Small intestine (tissue), 7 donors: ENCODE data around the gene NOP53. TPM values are rescaled to one million over a fixed set of nuclear protein-coding genes. Genes with fewer than 3 reads are reported as not detected.
"Not testable (repeated sequence)": the region's sequence is repeated elsewhere in the genome, so short reads cannot be mapped to it uniquely, and the experiment has no call there.

Experiments
- DNase-seq, 2 donors: peaks; one replicate each; pipeline versions ENCODE4 v3.0.0 to v3.0.0-alpha.2; 2013
- FAIRE-seq: peaks from 2 replicates; lab custom pipeline; 2012; peaks lifted over from hg19 to GRCh38; lab: Jason Lieb, UNC
- H3K27ac ChIP-seq, 3 donors: one replicate each; pipeline ENCODE4 v1.5.1; 2013; ENCODE audit warnings: low read length in 2 of 3, mild to moderate bottlenecking in 2 of 3, control low read depth in 1 of 3, inconsistent platforms in 1 of 3, low read depth in 1 of 3, moderate library complexity in 1 of 3
- H3K27me3 ChIP-seq, 3 donors: one replicate each; pipeline ENCODE4 v1.6.1; 2013; ENCODE audit warnings: low read length in 3 of 3, inconsistent platforms in 1 of 3; ENCODE audit not compliant: control insufficient read depth in 3 of 3, insufficient read depth in 3 of 3
- H3K36me3 ChIP-seq, 3 donors: one replicate each; pipeline ENCODE4 v1.6.1; 2013; ENCODE audit warnings: low read length in 3 of 3, inconsistent platforms in 1 of 3, low read depth in 1 of 3, mild to moderate bottlenecking in 1 of 3, moderate library complexity in 1 of 3; ENCODE audit not compliant: control insufficient read depth in 3 of 3, insufficient read depth in 2 of 3
- H3K4me1 ChIP-seq, 3 donors: one replicate each; pipeline ENCODE4 v1.6.1; 2013; ENCODE audit warnings: low read length in 2 of 3, inconsistent platforms in 1 of 3, low read depth in 1 of 3, mild to moderate bottlenecking in 1 of 3, moderate library complexity in 1 of 3; ENCODE audit not compliant: control insufficient read depth in 3 of 3, insufficient read depth in 2 of 3
- H3K4me3 ChIP-seq, 3 donors: one replicate each; pipeline ENCODE4 v1.5.1; 2013; ENCODE audit warnings: low read length in 3 of 3, control low read depth in 1 of 3, inconsistent platforms in 1 of 3, low read depth in 1 of 3, mild to moderate bottlenecking in 1 of 3, moderate library complexity in 1 of 3
- H3K9me3 ChIP-seq, 2 donors: one replicate each; pipeline ENCODE4 v1.6.1; 2013; ENCODE audit warnings: low read depth in 1 of 2, low read length in 1 of 2; ENCODE audit not compliant: control insufficient read depth in 2 of 2, insufficient read depth in 1 of 2
- WGBS, 3 donors: extraction: QIAGEN DNeasy Blood & Tissue Kit; methylation state at CpG; one replicate each; pipeline ENCODE4 v1.1.7; 2013; 5-methylcytosine and 5-hydroxymethylcytosine counted together
- polyA plus RNA-seq, 4 donors: library from polyadenylated mRNA; stranded (reverse) in 3 of 4; unstranded in 1 of 4; fragments of 200-250 nt in 3 of 4; fragments of 120-200 nt in 1 of 4; gene quantifications; one replicate each; pipeline versions ENCODE4 v1.2.1 to v1.2.3, GENCODE V29; 2013
- donor health status: healthy with polysubstance abuse.
- donor health status: control.
- donor health status: control.
- donor health status: Bipolar disorder and iron deficiency.
- donor health status: healthy.

NOP53 gene
- polyA plus RNA-seq, 4 donors = 290 to 621 (median 552) TPM

- H3K27ac ChIP-seq = no peak overlapping the region
- peaks cover 0 to 6% (median 0%) of the 10 kb centered on the region in 3 donors for H3K36me3 ChIP-seq
- DNase-seq (no peak), FAIRE-seq (no peak)
- no peak overlapping the region for H3K4me3 ChIP-seq
- peaks cover 0 to 13% of the 10 kb centered on the region in 2 donors for H3K9me3 ChIP-seq
- 44 to 79% (median 73%) methylated on average over 8 of the region's 8 CpGs for WGBS, 3 donors
- peaks cover 0 to 29% (median 0%) of the 10 kb centered on the region in 3 donors for H3K27me3 ChIP-seq
- H3K4me1 ChIP-seq = no peaks in the 10 kb centered on the region
Observed at GRCh38 chr19:47711652-47712242, 33.6 kb upstream of the NOP53 start.

- no peaks in the 10 kb centered on the region for H3K4me1 ChIP-seq
- no peak for FAIRE-seq
Observed at GRCh38 chr19:47713046-47714021, 32.0 kb upstream of the NOP53 start, which contains the start of gene EHD2. TSS of gene EHD2 (plus strand) at chr19:47713422. CDS start at chr19:47716613, 3,191 bp downstream.

GRCh38 chr19:47714339-47714738 is 31.0 kb upstream of the NOP53 start:
- Histone ChIP-seq H3K9me3 (peaks cover 0 to 13% of the 10 kb centered on the region in 2 donors), H3K4me3 (peak overlapping the region in 1 of 3 donors; percentile 63), H3K4me1 (peaks cover 0 to 6% (median 0%) of the 10 kb centered on the region in 3 donors), H3K27ac (no peak overlapping the region), H3K27me3 (peaks cover 0 to 26% (median 0%) of the 10 kb centered on the region in 3 donors), H3K36me3 (peaks cover 0 to 12% (median 0%) of the 10 kb centered on the region in 3 donors)
- no peak for FAIRE-seq
- WGBS, 3 donors = 79 to 84% (median 83%) methylated on average over 4 of the region's 4 CpGs
- no peak for DNase-seq

More at GRCh38 chr19:47713046-47714021, 32.0 kb upstream of the NOP53 start, which contains the start of gene EHD2:
- peak within 1 kb of the TSS; percentile 14 to 63 (median 32) for H3K4me3 ChIP-seq
- DNase-seq = peak in 1 of 2 donors; percentile 58
- H3K27ac ChIP-seq = peak within 1 kb of the TSS in 2 of 3 donors; percentile 28 to 71
- peaks cover 0 to 26% (median 0%) of the 10 kb centered on the region in 3 donors for H3K27me3 ChIP-seq
- peaks cover 0 to 12% (median 0%) of the 10 kb centered on the region in 3 donors for H3K36me3 ChIP-seq
- WGBS, 3 donors = 7 to 10% (median 10%) methylated on average over 42 to 52 of the region's 52 CpGs
- H3K9me3 ChIP-seq = peaks cover 0 to 13% of the 10 kb centered on the region in 2 donors

- not testable (repeated sequence) for FAIRE-seq
Observed at GRCh38 chr19:47714855-47715254, 30.5 kb upstream of the NOP53 start.

DNA sequence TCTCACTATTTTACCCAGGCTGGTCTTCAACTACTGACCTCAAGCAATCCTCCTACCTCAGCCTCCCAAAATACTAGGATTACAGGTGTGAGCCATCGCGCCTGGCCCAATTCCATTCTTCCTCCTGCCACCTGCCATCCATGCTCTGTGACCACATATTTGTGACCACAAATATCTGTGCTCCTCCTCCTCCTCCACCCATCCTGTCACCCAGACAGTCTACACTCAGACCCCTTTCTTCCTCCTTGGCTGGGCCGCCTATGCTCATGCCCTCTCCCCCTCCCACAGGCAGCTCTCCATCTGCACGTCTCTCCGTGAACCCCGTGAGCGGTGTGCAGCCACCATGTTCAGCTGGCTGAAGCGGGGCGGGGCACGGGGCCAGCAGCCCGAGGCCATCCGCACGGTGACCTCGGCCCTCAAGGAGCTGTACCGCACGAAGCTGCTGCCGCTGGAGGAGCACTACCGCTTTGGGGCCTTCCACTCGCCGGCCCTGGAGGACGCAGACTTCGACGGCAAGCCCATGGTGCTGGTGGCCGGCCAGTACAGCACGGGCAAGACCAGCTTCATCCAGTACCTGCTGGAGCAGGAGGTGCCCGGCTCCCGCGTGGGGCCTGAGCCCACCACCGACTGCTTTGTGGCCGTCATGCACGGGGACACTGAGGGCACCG is 28.9 kb upstream of the NOP53 start:
- WGBS, 3 donors = 66 to 80% (median 79%) methylated on average over 32 of the region's 32 CpGs
- no peak overlapping the region for H3K4me3 ChIP-seq
- no peak overlapping the region for H3K27ac ChIP-seq
- FAIRE-seq (no peak), DNase-seq (no peak)
- peaks cover 0 to 13% of the 10 kb centered on the region in 2 donors for H3K9me3 ChIP-seq
- H3K36me3 ChIP-seq = peaks cover 0 to 12% (median 0%) of the 10 kb centered on the region in 3 donors
- peaks cover 0 to 26% (median 0%) of the 10 kb centered on the region in 3 donors for H3K27me3 ChIP-seq
- H3K4me1 ChIP-seq = peaks cover 0 to 7% (median 0%) of the 10 kb centered on the region in 3 donors

More at GRCh38 chr19:47714855-47715254, 30.5 kb upstream of the NOP53 start:
- peaks cover 0 to 12% (median 0%) of the 10 kb centered on the region in 3 donors for H3K36me3 ChIP-seq
- not testable (repeated sequence) for H3K27ac ChIP-seq, H3K4me1 ChIP-seq, H3K4me3 ChIP-seq, DNase-seq
- peaks cover 0 to 26% (median 0%) of the 10 kb centered on the region in 3 donors for H3K27me3 ChIP-seq
- H3K9me3 ChIP-seq = peaks cover 0 to 13% of the 10 kb centered on the region in 2 donors

GRCh38 chr19:47718415-47719046 is 26.8 kb upstream of the NOP53 start:
- H3K4me1 ChIP-seq = peaks cover 0 to 14% (median 0%) of the 10 kb centered on the region in 3 donors
- peaks cover 0 to 12% of the 10 kb centered on the region in 2 donors for H3K9me3 ChIP-seq
- DNase-seq, FAIRE-seq, H3K4me3 ChIP-seq: not testable (repeated sequence)
- H3K27me3 ChIP-seq = peaks cover 0 to 14% (median 0%) of the 10 kb centered on the region in 3 donors
- H3K36me3 ChIP-seq = peaks cover 0 to 17% (median 0%) of the 10 kb centered on the region in 3 donors
- H3K27ac ChIP-seq = peak overlapping the region; percentile 32 to 79 (median 77)
- 60 to 80% (median 75%) methylated on average over 10 to 11 of the region's 11 CpGs for WGBS, 3 donors

GRCh38 chr19:47719047-47719859 is 26.1 kb upstream of the NOP53 start:
- WGBS, 3 donors = 32 to 46% (median 39%) methylated on average over 20 to 26 of the region's 26 CpGs
- Histone ChIP-seq H3K36me3 (peaks cover 0 to 17% (median 0%) of the 10 kb centered on the region in 3 donors), H3K4me3 (peak overlapping the region in 1 of 3 donors; percentile 13), H3K27me3 (peaks cover 0 to 7% (median 0%) of the 10 kb centered on the region in 3 donors), H3K27ac (peak overlapping the region; percentile 32 to 79 (median 77)), H3K4me1 (peaks cover 0 to 14% (median 0%) of the 10 kb centered on the region in 3 donors), H3K9me3 (peaks cover 0 to 5% of the 10 kb centered on the region in 2 donors)
- peak in 1 of 2 donors; percentile 63 for DNase-seq
- FAIRE-seq = no peak
